Renal cortex interstitium (tissue), 11 donors: ENCODE measurements around the gene SPSB3. TPM values are rescaled to one million over a fixed set of nuclear protein-coding genes. Genes with fewer than 3 reads are reported as not detected.

ENCODE experiments used
- DNase-seq, 11 donors: peaks; one replicate each; pipeline ENCODE4 v3.0.0-alpha.2; 2013; ENCODE audit warnings: low read depth in 9 of 11, low spot score in 4 of 11; ENCODE audit errors: extremely low read depth in 1 of 11
- polyA plus RNA-seq, 3 donors: library from polyadenylated mRNA; unstranded; fragments of 120-200 nt; gene quantifications; one replicate each; pipeline ENCODE4 v1.2.1, GENCODE V29; 2013; ENCODE audit not compliant: insufficient read length in 3 of 3

SPSB3 gene
- polyA plus RNA-seq, 3 donors = 28.2 to 49.1 (median 46.0) TPM

DNA sequence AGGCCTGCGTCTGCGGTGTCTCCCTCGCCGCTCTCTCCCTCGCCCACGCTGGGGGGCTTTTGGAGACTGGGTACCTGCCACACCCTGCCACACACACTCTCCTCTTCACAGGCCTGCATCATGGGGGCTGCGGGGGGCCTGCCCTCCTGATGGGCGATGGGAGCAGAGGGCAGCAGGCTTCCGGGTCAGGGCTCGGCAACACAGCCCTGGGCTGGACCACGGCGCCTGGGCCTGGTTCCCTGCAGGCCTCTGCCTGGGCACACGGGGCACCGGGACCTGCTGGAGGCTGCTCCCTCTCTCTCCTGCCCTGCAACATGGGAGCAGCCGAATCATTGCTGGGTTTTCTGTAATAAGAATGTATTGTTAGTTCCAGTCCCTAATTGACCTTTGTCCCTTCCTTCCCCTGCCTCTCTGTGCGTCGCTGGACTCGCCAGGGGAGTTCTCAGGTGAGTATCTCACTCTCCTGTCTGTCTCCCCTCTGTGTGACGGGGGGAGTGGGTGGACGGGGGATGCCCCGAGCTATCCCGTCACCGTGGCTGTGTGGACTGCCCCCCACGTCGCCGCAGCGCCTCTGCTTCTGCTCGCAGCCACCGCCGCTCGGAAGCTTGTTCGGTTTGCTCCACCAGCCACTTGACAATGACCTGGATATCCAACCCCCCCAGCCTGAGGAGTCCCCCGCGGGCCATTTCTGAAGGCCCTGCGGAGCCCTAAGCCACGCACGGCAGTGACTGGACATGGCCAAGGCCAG, 24.5 kb downstream of the SPSB3 start:
- no peak for DNase-seq

DNA sequence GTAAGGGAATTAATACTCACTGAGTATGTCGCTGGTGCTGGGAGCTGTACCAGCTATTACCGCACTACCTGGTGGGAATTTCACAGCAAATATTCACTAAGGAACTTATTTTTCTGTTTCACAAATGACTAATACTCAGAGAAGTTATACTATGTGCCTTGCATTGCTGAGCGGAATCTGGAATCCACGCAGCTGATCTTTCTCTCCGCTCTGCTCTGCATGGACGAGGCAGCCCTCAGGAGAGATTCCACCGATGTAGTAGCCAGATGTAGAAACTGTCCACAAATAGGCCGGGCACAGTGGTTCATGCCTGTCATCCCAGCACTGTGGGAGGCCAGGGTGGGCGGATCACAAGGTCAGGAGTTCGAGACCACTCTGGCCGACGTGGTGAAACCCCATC, 28.2 kb downstream of the SPSB3 start:
- no peak for DNase-seq

DNA sequence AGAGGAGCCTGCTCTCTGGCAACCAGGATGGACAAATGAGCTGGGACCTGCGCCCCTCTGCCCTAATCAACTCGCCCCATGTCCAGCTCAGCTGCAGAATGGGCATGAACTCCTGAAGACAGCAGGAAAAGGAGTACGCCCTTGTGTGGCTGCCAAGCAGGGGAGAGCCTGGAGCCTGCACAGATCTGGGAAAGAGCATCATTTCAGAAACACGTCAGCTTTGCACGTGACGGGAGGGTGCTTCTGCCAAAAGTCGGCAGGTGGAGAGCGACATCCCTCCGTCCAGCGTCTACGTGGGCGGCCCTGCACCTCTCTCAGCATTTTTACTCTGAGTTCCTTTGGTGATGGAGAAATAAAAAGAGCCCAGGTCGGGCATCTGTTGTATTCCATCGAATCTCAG, 29.5 kb downstream of the SPSB3 start:
- DNase-seq = no peak

DNA sequence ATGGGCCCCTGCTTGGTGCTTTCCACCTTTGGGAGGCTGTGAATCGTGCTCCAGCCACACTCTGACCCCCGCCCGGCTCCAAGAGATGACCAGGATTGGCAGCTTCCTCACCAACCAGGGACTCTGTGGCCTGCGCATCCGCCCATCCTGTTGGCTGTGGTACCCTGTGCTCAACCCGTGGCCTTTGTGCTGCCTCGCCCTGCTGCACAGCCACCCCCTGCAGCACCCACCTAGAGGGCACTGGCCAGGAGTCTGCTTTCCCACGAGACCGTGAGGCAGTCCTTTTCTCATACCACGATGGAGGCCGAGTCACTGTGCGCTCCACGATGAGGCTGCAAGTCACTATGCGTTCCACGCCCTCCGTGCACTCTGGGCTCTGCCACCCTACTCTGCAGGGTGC, 30.4 kb downstream of the SPSB3 start:
- DNase-seq = no peak

DNA sequence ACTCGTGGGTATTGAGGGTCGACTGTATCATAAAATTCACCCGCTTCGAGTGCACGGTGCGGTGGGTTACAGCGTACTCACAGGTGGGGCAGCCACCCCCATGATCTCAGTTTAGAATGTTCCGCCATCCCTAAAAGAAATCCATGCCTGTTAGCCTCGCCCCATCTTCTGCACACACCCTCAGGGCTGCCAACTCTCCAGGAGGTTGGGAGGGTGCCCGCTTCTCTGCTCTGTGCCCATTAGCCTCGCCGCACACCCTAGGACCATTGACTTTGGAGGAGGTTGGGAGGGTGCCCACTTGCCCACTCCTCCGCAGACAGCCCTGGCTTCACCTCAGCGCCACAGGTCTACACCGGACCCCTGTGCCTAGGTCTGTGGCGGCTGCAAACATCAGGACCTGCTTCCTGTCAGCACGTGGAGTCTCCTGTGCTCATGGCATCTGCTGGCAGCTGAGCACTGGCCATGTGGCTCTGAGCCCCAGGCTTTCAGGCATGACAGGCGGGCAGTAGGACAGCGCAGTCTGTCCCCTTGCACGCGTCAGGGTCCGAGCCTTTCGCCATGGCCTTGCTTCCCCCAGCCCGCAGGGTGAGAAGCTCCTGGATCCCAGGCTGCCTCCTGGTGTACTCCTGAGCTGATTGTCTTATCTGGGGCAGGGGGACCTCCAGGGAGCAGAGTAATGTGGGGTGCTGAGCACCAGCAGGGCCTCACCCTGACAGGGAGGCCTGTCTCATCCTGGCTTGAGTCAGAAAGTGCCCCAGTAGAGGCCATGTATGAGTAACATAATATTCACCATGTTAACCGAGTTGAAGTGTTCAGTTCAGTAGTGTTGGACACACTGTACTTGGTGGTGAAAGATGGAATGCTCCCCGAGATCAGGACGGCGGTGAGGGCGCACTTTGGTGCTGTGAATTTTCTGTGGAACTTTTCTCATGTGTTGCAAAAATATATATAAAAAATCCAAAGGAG, 32.9 kb downstream of the SPSB3 start:
- DNase-seq = no peak

DNA sequence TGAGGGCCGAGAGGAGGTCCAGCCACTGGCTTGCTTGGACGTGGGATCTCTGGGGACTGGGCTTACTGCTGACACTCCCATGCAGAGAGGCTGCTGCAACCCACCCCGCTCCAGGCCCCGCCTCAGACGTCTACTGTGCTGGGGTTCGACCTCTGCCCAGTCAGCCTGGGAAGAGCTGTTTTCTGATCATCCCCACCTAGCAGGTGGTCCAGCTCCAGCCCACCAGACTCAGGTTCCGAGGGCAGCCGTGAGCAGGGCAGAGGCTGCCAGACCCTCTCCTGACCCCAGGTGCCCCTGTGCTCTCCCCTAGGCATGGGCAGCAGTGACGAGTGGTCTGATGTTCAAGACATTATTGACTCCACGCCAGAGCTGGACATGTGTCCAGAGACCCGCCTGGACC, 34.4 kb downstream of the SPSB3 start:
- DNase-seq = no peak

DNA sequence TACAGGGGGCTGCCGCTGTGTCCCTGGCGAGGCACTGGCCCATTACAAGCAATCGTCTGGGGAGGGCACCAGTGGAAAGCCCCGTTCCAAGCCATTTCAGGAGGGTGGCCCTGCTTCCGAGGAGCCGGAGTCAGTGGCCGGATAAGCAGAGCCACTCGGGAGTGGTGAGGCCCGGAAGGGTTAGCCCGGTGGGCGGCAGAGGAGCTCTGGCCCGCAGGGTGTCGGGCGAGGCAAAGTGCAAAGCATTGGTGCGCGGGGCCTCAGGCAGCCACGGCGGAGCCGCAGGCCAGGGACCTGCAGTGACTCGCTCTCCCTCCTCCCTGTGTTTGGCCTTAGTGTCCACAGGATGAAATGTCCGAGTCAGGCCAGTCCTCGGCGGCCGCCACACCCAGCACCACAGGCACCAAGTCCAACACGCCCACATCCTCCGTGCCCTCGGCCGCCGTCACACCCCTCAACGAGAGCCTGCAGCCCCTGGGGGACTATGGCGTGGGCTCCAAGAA, 35.6 kb downstream of the SPSB3 start:
- no peak for DNase-seq

DNA sequence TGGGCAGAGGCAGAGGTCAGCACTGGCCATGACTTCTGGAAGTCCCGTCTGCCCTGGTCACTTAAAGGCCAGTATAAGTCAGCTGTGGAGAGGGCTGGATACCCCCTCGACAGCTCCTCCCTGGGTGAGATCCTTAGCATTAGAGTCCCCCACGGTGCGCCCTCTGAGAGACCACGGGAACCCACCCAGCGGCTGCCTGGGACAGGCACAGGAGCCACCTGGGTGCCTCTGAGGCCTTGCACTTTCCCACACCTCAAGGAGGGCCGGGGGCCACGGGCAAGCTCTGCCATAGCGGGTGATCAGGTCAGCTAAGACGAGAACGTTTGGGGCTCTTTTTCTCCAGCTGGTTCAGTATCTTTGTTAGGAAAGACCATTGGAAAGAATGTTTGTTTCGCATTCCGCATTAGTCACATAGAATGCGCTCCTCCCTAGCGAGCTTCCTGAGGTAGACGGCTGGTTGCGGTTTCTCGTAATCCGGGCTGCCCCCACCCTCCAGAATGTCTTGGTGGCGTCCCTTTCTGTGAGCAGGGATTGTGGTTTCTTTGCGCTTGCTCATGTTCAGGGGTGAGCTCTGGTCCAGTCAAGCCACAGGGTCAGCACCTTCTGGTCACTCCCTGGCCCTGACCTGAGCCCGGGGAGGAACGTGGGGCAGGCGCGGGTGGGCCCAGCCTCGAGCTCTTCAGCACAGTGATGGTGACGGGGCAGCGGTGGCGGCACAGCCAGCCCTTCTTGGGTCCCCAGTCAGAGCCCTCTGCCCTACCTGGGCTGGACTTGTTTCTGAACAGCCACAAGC, 36.3 kb downstream of the SPSB3 start:
- DNase-seq = no peak

DNA sequence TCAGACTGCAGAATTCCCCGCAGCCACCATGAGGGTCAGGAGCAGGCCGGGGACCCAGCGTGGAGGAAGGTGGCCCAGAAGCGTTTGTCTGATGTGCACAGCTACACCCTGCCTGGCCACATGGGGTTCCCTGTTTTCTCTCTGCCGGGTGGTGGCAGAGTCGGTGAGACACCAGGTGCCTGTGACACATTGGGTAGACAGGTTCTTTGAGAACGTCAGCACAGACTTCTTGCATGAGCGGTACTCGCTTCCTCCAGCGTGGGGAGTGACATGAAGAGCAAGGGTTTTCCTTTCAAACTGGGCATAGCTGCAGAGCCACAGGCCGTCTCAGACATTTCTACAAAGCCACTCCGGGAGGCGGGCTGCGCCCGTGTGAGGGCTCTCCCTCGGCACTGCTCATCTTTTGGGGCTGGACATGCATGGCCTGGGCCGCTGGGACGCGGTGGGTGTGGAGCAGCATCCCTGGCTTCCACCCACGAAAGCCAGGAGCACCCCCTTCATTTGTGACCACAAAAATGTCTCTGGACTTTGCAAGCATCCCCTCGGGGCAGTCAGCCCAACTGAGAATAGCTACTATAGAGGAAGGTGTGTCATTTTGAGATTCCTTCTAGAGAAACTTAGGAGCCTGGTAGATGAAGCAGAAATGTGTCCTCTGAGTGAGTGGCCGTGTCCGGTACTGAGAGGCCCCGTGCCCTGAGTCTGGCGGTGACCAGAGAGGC, 37.0 kb downstream of the SPSB3 start:
- no peak for DNase-seq

DNA sequence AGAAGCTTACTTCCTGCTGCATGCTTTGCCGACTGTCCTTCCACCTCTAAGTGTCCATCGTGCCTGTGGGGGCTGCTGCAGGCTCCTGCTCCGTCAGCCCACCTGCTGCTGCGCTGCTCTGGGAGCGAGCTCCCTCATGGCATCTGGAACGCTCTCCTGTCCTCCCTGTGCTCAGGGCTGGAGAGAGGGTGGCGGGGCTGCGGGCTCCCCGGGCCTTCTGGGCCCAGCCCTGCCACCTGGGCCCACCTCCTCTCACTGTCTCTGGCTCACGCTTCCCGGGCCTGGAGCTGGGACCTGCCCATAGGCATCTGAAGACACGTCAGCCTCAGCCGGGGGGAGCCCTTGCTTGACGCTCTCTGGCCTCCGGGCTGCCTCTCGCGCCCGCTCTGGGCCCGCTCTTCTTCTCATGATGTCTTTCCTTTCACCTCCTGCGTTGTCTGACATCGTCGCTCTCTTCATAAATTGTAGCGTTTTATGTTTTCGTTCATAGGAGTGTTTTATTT, 38.0 kb downstream of the SPSB3 start:
- no peak for DNase-seq

DNA sequence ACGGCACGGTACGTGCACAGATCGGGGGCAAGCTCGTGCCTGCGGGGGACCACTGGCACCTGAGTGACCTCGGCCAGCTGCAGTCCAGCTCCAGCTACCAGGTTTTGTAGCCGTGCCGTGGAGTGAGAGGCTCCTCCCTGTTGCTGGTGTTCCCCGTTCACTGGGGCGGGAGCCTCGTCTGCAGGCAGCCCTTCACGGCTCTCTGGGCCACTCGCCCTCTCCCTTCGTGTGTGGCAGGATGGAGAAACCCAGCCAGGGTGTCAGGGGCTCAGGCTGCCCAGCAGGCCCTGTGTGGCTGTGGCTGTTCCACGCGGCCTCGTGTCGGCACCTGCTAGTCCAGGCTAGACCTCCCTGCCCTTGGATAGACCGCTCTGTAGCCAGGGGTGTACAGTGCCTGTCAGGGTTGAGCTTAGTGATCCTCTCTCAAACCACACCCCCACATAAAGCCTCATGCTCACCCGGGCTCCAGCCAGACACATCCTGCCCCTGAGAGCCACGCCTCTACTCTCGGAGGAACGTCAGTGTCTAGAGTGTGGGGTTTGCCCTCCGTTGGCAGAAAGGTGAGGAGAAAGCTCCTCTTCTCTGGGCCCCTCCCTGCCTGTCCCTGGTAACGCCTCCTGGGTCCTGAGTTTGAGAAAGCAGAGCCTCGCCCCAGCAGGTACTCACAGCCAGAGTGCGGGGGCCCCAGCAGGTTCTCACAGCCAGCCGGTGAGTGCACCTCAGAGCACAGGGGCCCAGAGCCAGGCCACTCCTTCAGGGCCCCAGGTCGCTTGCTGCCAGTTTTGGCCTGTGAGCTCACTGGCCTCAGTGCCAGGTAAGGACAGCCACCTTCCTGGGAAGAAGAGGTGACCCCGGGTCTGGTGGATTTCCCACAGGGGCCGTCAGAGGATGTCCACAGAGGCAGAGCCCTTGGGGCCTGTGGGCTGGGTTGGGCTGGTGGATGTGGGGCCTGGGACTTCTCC, 38.7 kb downstream of the SPSB3 start:
- no peak for DNase-seq

DNA sequence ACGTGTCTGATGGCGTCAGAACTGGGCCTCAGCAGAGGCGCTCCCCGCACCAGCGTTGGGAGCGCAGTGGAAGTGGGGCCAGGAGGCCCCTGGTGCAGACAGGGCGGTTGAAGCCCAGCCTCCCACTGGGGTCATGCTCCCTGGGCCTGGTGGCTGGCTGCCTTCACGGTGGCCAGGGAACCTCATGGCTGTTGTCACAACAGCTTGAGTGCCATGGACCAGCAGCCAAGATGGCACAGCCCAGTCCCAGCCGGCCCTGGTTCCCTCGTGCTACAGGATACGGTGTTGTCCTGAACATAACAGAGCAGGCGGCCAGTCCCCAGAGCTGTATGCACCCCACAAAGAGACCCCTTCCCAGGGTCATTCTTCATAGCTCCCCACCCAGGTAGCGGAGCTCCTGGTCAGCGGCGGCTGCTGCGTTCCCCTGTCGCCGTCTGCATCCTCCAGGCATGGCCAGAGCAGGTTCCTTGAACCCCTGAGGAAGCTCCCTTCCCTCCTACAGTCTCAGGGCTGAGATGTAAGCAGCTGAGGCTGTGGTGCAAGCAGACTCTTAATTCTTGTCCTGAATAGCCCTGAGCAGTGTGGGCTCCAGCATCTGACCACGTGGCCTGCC, 40.7 kb downstream of the SPSB3 start:
- no peak for DNase-seq

DNA sequence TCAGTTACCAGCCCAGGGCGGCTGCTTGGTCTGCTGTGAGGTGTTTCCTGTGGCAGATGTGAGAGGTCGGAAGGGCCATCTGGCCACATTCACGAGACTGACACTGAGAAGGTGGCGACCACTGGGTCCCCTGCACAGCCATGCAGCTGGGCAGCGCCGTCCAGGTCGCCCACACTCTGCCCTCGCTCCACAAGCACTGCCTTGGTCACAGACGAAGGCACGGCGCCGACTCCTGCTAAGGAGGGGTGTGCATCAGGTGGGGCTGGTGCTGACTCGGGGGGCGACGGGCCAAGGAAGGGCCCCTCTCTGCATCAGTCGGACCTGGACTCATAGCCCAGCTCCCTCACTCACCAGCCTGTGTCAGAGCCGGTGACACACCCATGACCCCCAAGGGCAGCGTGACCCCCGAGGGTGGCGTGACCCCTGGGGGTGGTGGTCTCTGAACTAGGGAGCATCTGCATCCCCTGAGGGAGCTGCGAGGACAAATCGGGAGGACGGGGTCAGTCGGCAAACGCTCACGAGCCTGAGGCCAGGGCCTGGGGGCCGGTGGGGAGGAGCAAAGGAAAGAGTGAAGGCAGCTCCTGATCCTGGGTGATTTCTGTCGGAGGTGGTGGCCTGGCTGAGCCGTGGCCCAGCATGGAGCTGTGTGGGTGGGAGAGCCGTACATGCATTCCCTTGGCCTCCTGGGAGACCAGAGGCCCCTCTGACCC, 41.4 kb downstream of the SPSB3 start:
- no peak for DNase-seq

DNA sequence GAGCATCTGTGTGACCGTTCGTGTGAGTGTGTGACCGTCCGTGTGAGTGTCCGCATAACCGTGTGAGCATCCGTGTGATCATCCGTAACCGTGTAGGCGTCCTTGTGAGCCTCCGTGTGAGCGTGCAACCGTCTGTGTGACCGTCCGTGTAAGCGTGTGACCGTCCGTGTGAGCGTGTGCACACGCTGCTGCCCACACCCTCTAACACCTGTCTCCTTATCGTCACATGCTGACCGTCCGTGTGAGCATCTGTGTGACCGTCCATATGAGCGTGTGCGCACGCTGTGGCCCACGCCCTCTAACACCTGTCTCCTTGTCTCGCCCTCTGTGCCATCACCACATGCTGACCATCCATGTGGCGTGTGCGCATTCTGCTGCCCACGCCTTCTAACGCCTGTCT, 42.1 kb downstream of the SPSB3 start:
- no peak for DNase-seq

DNA sequence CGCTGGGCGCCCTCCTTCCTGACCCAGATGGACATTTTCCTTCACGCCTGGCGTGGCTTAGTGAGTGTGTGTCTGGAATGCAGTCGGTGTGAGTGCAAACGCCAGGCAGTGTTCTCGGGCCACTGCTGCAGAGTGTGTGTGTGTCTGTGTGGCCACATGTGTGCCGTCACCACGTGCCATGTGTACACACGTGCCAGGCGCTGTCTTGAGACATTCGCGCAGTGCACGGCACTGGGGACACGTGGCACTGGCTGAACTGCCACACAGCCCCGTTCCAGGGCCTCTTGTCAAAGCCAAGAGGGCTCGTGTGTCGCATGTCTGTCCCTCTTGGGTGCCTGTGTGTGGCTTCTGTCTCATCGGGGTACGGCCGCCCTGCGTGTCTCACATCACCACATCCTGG, 47.6 kb downstream of the SPSB3 start:
- DNase-seq = no peak

DNA sequence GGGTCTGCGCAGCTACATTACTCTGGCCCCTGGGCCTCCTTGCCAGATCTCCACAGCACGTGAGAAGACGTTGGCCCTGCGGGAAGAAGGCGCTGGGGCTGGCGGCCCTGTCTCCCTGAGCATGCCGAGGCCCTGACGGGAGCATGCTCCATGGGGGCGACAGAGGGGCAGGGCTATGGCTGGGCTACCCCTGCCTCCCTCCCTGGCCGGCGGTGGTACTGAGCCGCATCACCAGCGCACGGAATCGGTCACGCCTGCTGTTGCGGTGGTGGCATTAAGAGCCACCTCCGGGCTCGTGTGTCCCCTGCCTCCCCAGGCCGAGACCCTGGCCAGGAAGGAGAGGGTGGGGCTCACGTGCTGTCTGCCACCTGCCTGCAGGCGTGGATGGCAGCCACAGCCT, 48.2 kb downstream of the SPSB3 start:
- no peak for DNase-seq
